Aorta (tissue), 5 donors: ENCODE measurements around the gene PLCB1. TPM values are rescaled to one million over a fixed set of nuclear protein-coding genes. Genes with fewer than 3 reads are reported as not detected.

ENCODE experiments used
- ATAC-seq: fragments of 200-7000 bp; cut with Tn5 transposase; one replicate; pipeline ENCODE4 v1.9.1; 2022; ENCODE audit warnings: moderate library complexity; ENCODE audit not compliant: low FRiP score
- DNase-seq, 2 donors: peaks; one replicate each; pipeline ENCODE4 v3.0.0-alpha.2; 2020
- H3K27ac ChIP-seq, 2 donors: one replicate each; pipeline ENCODE4 v1.5.1; 2013; ENCODE audit warnings: low read length in 2 of 2, mild to moderate bottlenecking in 2 of 2, moderate library complexity in 2 of 2, control low read depth in 1 of 2, inconsistent platforms in 1 of 2, low read depth in 1 of 2
- H3K27me3 ChIP-seq, 2 donors: one replicate each; pipeline ENCODE4 v1.6.1; 2013; ENCODE audit warnings: control low read depth in 1 of 2, low read length in 1 of 2, mild to moderate bottlenecking in 1 of 2, moderate library complexity in 1 of 2; ENCODE audit not compliant: insufficient read depth in 2 of 2, control insufficient read depth in 1 of 2
- H3K36me3 ChIP-seq, 2 donors: one replicate each; pipeline ENCODE4 v1.6.1; 2013; ENCODE audit warnings: control low read depth in 1 of 2, low read length in 1 of 2, mild to moderate bottlenecking in 1 of 2; ENCODE audit not compliant: insufficient read depth in 2 of 2, control insufficient read depth in 1 of 2
- H3K4me1 ChIP-seq, 2 donors: one replicate each; pipeline ENCODE4 v1.6.1; 2013; ENCODE audit warnings: low read length in 2 of 2, control low read depth in 1 of 2, mild to moderate bottlenecking in 1 of 2, moderate library complexity in 1 of 2; ENCODE audit not compliant: insufficient read depth in 2 of 2, control insufficient read depth in 1 of 2
- H3K4me3 ChIP-seq, 2 donors: one replicate each; pipeline ENCODE4 v1.5.1; 2013; ENCODE audit warnings: low read length in 2 of 2, control low read depth in 1 of 2, mild to moderate bottlenecking in 1 of 2
- H3K9me3 ChIP-seq: one replicate; pipeline ENCODE4 v1.6.1; 2013; ENCODE audit warnings: mild to moderate bottlenecking, low read length; ENCODE audit not compliant: control insufficient read depth
- WGBS, 2 donors: extraction: QIAGEN DNeasy Blood & Tissue Kit; methylation state at CpG; one replicate each; pipeline ENCODE4 v1.1.7; 2013; 5-methylcytosine and 5-hydroxymethylcytosine counted together
- intact Hi-C, 2 donors: fragments of 100-400 bp; cut with DNase I; formaldehyde crosslinking; loops; one replicate each; pipeline versions ENCODE4 v1.14.2 to v1.15.0; 2022
- polyA plus RNA-seq, 2 donors: library from polyadenylated mRNA; stranded (reverse); fragments of 200-250 nt; gene quantifications; one replicate each; pipeline ENCODE4 v1.2.3, GENCODE V29; 2013
- total RNA-seq, 2 donors: library from RNA; stranded (reverse); fragmentation: NEBNext Ultra II Directional; extraction: Animal tissue kit (Norgen Biotek cat#: 25700); gene quantifications; one replicate each; pipeline ENCODE4 v1.2.1, GENCODE V29; 2021
- donor health status: healthy with polysubstance abuse.
- donor health status: Bipolar disorder and iron deficiency.
- donor health status: DM: no; HTN: no; CAD: no.
- donor health status: DM: no; HTN: no; CAD: no.
- donor health status: DM: yes; HTN: yes; CAD: no.

The PLCB1 gene
- total and polyA plus RNA-seq, 4 donors: 1.4 to 35.0 (median 6.6) TPM

GRCh38 chr20:8438748-8439147 is 306.7 kb downstream of the PLCB1 start:
- 79 to 87% methylated on average over 5 of the region's 5 CpGs for WGBS, 2 donors
- no peaks in the 10 kb centered on the region for H3K9me3 ChIP-seq
- no peak overlapping the region for H3K4me3 ChIP-seq
- DNase-seq (no peak), ATAC-seq (no peak)
- no peaks in the 10 kb centered on the region for H3K27me3 ChIP-seq
- intact Hi-C loops: no loop called here
- H3K27ac ChIP-seq: no peak overlapping the region
- H3K4me1 ChIP-seq: no peaks in the 10 kb centered on the region
- no peaks in the 10 kb centered on the region for H3K36me3 ChIP-seq

DNA sequence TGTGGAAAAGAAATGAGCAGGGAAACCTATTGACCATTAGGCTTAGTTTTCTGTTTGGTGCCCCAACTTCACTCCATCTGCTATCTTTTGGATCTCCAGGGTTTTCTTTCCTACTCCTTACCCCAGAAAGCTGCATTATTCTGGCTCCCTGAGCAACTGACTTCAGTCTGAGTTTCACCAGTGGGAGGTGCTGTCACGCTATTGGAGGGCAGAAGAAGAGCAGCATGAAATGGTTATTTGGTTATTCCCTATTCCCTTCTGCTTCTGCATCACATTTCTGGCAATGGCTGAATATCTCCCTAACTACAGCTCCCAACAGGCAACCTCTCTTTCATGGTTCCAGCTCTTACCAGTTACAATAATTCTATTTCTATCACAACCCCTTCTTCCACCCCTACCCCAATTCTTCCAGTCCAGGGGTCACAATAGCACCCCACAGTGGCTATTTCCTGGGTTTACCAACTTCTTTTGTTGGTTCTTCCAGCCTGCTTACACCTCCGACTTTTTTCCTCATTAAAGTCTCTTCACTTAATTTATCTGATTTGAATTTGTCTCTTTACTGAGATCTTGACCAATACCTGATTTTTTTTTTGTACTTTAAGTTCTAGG is 311.5 kb downstream of the PLCB1 start:
- intact Hi-C loops: no loop called here
- ATAC-seq (no peak), DNase-seq (no peak)
- Histone ChIP-seq H3K4me1 (no peaks in the 10 kb centered on the region), H3K9me3 (no peaks in the 10 kb centered on the region), H3K4me3 (no peak overlapping the region), H3K36me3 (no peaks in the 10 kb centered on the region), H3K27me3 (no peaks in the 10 kb centered on the region), H3K27ac (no peak overlapping the region)
- 72 to 74% methylated on average over 2 of the region's 2 CpGs for WGBS, 2 donors

- no peak for ATAC-seq
- Histone ChIP-seq H3K27me3 (peaks cover 0 to 1% of the 10 kb centered on the region in 2 donors), H3K36me3 (no peaks in the 10 kb centered on the region), H3K4me1 (no peaks in the 10 kb centered on the region), H3K4me3 (no peak overlapping the region), H3K9me3 (no peaks in the 10 kb centered on the region), H3K27ac (no peak overlapping the region)
- no peak for DNase-seq
- WGBS, 2 donors: 94% methylated on average over 3 of the region's 3 CpGs
- intact Hi-C loops: no loop called here
These were observed 315.4 kb downstream of the PLCB1 start for GRCh38 chr20:8447262-8448120.

DNA sequence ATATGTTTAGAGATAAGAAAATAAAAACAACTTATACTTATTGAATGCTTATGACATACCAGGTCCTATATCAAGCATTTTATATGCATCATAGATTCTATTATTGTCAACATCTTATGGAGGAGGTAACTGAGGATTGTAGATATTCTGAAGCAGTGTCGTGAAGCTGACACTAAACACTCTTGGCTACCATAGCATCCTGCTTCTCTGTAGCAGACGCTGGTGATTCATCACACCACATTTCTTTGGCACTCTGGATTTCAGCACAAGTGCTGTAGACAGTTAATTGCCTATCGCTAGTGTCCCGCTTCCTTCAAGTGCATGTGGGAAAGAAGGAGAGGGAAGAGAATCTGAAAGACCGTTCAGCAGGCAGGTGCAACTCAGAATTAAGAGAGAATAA is 317.1 kb downstream of the PLCB1 start:
- Histone ChIP-seq H3K27me3 (peaks cover 0 to 1% of the 10 kb centered on the region in 2 donors), H3K4me1 (no peaks in the 10 kb centered on the region), H3K27ac (no peak overlapping the region), H3K36me3 (no peaks in the 10 kb centered on the region), H3K4me3 (no peak overlapping the region), H3K9me3 (no peaks in the 10 kb centered on the region)
- no peak for DNase-seq
- intact Hi-C loops: no loop called here
- 79 to 91% methylated on average over 5 of the region's 5 CpGs for WGBS, 2 donors
- ATAC-seq: no peak

DNA sequence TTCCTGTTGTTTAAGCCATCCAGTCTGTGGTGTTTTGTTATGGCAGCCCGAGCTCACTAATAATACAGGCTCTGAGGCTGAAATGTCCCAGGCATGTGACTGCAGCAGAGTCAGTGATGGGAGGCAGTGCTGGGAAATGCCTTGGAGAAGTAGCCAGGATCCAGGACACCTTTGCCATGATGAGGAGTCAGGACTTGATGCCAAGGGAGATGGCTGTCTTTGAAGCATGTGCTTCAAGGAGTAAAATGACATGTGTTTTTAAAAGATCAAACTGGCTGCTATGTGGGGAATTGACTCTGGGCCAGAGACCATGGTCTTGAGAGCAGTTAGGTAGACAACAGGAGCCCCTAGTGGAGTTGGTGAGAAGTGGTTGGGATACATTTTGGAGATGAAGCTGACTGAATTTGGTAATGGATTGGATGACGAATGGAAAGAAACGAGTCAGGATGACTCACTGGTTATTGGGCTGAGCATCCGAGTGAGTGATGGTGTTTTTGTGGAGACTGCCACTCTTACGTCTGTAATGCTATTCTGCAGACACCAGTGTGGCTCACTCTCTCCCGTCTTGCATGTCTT is 322.2 kb downstream of the PLCB1 start:
- DNase-seq: no peak
- no peaks in the 10 kb centered on the region for H3K4me1 ChIP-seq
- no peaks in the 10 kb centered on the region for H3K36me3 ChIP-seq
- H3K4me3 ChIP-seq: no peak overlapping the region
- WGBS, 2 donors: 62 to 66% methylated on average over 6 of the region's 6 CpGs
- ATAC-seq: no peak
- peaks cover 0 to 2% of the 10 kb centered on the region in 2 donors for H3K27me3 ChIP-seq
- H3K27ac ChIP-seq: no peak overlapping the region
- intact Hi-C loops: no loop called here
- H3K9me3 ChIP-seq: no peaks in the 10 kb centered on the region

DNA sequence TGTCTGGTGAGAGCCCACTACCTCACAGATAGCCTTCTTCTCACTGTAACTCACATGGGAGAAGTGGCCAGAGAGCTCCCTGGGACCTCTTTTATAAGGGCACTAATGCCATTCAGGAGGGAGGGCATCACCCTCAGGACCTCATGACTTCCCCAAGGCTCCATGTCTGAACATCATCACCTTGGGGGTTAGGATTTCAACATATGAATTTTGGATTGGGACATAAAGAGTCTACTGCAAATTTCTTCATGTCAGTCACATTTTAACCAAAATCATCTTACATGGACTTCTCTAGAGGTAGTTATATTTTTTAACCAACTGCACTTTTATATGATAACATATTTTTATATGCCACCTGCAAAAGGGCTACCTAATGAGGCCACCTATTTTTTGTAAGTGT is 324.7 kb downstream of the PLCB1 start:
- no peak for DNase-seq
- Histone ChIP-seq H3K4me3 (no peak overlapping the region), H3K27me3 (peaks cover 0 to 2% of the 10 kb centered on the region in 2 donors), H3K4me1 (no peaks in the 10 kb centered on the region), H3K27ac (no peak overlapping the region), H3K9me3 (no peaks in the 10 kb centered on the region), H3K36me3 (no peaks in the 10 kb centered on the region)
- intact Hi-C loops: no loop called here
- ATAC-seq: no peak

- intact Hi-C loops: no loop called here
These were observed 325.9 kb downstream of the PLCB1 start for GRCh38 chr20:8457978-8458377.

GRCh38 chr20:8461186-8461585 is 329.1 kb downstream of the PLCB1 start:
- ATAC-seq: no peak

More at GRCh38 chr20:8457978-8458377, 325.9 kb downstream of the PLCB1 start:
- Histone ChIP-seq H3K4me1 (no peaks in the 10 kb centered on the region), H3K4me3 (no peak overlapping the region), H3K27ac (no peak overlapping the region), H3K36me3 (no peaks in the 10 kb centered on the region), H3K9me3 (no peaks in the 10 kb centered on the region), H3K27me3 (peaks cover 0 to 2% of the 10 kb centered on the region in 2 donors)
- ATAC-seq (no peak), DNase-seq (no peak)
- WGBS, 2 donors: 68% methylated on average over 4 of the region's 4 CpGs

DNA sequence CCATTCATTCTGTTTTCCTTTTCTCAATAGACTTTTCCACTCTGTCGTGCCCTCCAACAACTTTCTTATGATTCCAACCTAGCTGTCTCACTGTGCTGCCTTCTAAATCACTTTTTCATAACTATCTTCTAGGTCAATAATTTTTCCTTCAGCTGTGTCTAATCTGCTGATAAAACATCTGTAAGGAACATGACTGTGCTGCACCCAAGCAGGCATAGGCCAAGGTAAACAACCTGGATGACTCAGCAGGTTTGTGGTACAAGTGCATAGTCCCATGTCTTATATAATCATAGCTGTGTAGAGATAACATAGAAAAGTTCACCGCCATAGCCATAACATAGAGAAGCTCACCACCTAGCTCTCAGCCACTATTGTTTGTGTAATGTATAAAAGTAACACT is 332.3 kb downstream of the PLCB1 start:
- H3K4me1 ChIP-seq: no peaks in the 10 kb centered on the region
- no peak for ATAC-seq
- H3K27ac ChIP-seq: no peak overlapping the region
- WGBS, 2 donors: 84 to 92% methylated on average over 2 of the region's 2 CpGs
- no peak for DNase-seq
- H3K36me3 ChIP-seq: no peaks in the 10 kb centered on the region
- intact Hi-C loops: no loop called here
- H3K9me3 ChIP-seq: no peaks in the 10 kb centered on the region
- H3K27me3 ChIP-seq: no peaks in the 10 kb centered on the region
- no peak overlapping the region for H3K4me3 ChIP-seq

More at GRCh38 chr20:8461186-8461585, 329.1 kb downstream of the PLCB1 start:
- Histone ChIP-seq H3K36me3 (no peaks in the 10 kb centered on the region), H3K27me3 (no peaks in the 10 kb centered on the region), H3K4me1 (no peaks in the 10 kb centered on the region), H3K4me3 (no peak overlapping the region), H3K9me3 (no peaks in the 10 kb centered on the region), H3K27ac (no peak overlapping the region)
- intact Hi-C loops: no loop called here
- DNase-seq: no peak
